22Rv1 (cell line): ENCODE measurements around the gene HTR4.

Source experiments
- CTCF ChIP-seq: fragments of 450-650 bp; IDR thresholded peaks from 2 replicates; pipeline ENCODE4 v1.5.1; 2017; ENCODE audit warnings: mild to moderate bottlenecking
- ZFX ChIP-seq: fragments of 450-650 bp; IDR thresholded peaks from 2 replicates; pipeline ENCODE4 v1.6.1; 2017; ENCODE audit warnings: antibody characterized with exemption, borderline replicate concordance

GRCh38 chr5:148653291-148653835 is 964 bp downstream of the HTR4 start:
- no peak for TF ChIP-seq CTCF
- TF ChIP-seq ZFX: no peak
